ENCODE results near the gene SHMT2.

Gene SHMT2

GRCh38 chr12:57234233-57234570, 4.7 kb downstream of the SHMT2 start:
- H3K9me3 ChIP-seq (ENCODE audit: control insufficient read depth, low read length) = no peaks in the 10 kb centered on the region
- no peak overlapping the region for H3K4me3 ChIP-seq (ENCODE audit: insufficient read depth, low read depth, low read length, poor library complexity, severe bottlenecking)
- no peak for DNase-seq
- H3K4me1 ChIP-seq (ENCODE audit: control insufficient read depth, insufficient read depth, low read length, poor library complexity, severe bottlenecking) = peaks cover 46% of the 10 kb centered on the region
- peaks cover 16% of the 10 kb centered on the region for H3K27me3 ChIP-seq (replicated peaks; ENCODE audit: control insufficient read depth, insufficient read depth, low read length, poor library complexity, severe bottlenecking)
- H3K27ac ChIP-seq (ENCODE audit: insufficient read depth, low read length, poor library complexity, severe bottlenecking) = no peak overlapping the region
- H3K36me3 ChIP-seq (ENCODE audit: control insufficient read depth, insufficient read depth, low read length) = peaks cover 30% of the 10 kb centered on the region

DNA sequence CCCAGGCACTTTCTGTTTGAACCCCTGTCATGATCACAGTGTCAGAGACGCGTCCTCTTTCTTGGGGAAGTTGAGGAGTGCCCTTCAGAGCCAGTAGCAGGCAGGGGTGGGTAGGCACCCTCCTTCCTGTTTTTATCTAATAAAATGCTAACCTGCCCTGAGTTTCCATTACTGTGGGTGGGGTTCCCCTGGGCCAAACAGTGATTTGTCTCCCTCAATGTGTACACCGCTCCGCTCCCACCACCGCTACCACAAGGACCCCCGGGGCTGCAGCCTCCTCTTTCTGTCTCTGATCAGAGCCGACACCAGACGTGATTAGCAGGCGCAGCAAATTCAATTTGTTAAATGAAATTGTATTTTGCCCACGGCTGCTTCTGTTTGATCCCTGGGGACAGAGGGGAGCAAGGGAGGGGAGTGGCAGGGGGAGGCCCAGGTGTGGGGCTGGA, 5.1 kb downstream of the SHMT2 start:
- peaks cover 30% of the 10 kb centered on the region for H3K36me3 ChIP-seq (ENCODE audit: control insufficient read depth, insufficient read depth, low read length)
- H3K4me3 ChIP-seq (ENCODE audit: insufficient read depth, low read depth, low read length, poor library complexity, severe bottlenecking) = no peak overlapping the region
- peaks cover 46% of the 10 kb centered on the region for H3K4me1 ChIP-seq (ENCODE audit: control insufficient read depth, insufficient read depth, low read length, poor library complexity, severe bottlenecking)
- H3K27me3 ChIP-seq (replicated peaks; ENCODE audit: control insufficient read depth, insufficient read depth, low read length, poor library complexity, severe bottlenecking) = peaks cover 16% of the 10 kb centered on the region
- H3K27ac ChIP-seq (ENCODE audit: insufficient read depth, low read length, poor library complexity, severe bottlenecking) = no peak overlapping the region
- H3K9me3 ChIP-seq (ENCODE audit: control insufficient read depth, low read length) = no peaks in the 10 kb centered on the region
- no peak for DNase-seq

DNA sequence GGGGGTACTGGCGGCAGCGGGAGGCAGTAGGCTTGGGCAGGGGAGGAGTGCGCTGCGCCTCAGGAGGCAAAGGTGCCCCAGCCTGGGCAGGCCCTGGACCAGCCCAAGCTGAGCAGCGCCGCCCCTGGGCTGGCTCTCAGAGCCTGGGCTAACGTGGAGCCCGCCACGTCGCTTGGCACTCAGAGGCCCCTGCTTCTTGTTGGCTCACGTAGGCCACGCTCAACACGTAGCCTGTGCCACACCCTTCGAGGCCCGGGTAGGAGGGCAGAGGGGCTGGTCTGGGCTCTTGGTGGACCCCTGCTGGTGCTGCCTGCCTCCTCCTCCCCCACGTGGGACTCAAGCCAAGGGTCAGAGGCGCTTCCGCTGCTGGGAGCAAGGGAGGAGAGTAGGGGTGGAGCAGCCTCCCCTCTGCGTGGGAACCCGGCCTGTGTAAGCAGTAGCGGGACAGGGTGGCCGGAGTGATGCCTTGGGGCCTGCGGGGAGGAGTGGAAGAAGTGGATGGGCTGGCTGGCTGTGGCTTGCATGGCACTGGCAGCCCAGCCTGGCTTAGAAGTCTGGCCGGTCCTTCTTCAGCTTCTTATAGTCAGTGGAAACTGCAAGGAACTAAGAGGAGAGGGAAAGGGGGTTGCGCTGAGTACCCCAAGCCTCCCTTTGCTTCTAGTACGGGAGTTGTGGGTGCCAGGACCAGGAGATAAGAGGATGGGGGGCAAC, 5.7 kb downstream of the SHMT2 start:
- no peak for DNase-seq
- Histone ChIP-seq H3K4me3 (ENCODE audit: insufficient read depth, low read depth, low read length, poor library complexity, severe bottlenecking) (no peak overlapping the region), H3K9me3 (ENCODE audit: control insufficient read depth, low read length) (no peaks in the 10 kb centered on the region), H3K27ac (ENCODE audit: insufficient read depth, low read length, poor library complexity, severe bottlenecking) (no peak overlapping the region), H3K36me3 (ENCODE audit: control insufficient read depth, insufficient read depth, low read length) (peaks cover 30% of the 10 kb centered on the region), H3K27me3 (replicated peaks; ENCODE audit: control insufficient read depth, insufficient read depth, low read length, poor library complexity, severe bottlenecking) (peaks cover 16% of the 10 kb centered on the region), H3K4me1 (ENCODE audit: control insufficient read depth, insufficient read depth, low read length, poor library complexity, severe bottlenecking) (peaks cover 47% of the 10 kb centered on the region)

DNA sequence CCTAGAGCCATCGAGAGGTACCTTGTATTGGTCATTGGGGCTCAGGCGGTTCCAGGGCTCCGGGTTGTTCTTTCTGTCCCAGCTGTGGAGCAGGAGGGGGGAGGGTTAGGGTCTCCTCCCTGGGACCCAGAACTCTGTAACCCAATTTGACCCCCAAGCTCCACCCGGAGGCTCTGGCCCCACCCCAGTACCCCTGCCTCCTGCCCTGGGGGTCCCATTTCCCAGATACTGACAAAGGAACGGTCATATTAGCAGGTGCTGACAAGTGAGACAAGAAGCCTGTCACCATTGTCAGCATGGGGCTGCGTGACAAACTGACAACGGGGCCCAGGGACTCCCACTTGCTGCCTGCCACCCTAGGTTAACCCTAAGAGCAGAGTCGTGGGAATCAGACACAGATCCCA, 6.2 kb downstream of the SHMT2 start:
- no peak overlapping the region for H3K4me3 ChIP-seq (ENCODE audit: insufficient read depth, low read depth, low read length, poor library complexity, severe bottlenecking)
- H3K9me3 ChIP-seq (ENCODE audit: control insufficient read depth, low read length) = no peaks in the 10 kb centered on the region
- H3K27ac ChIP-seq (ENCODE audit: insufficient read depth, low read length, poor library complexity, severe bottlenecking) = no peak overlapping the region
- peaks cover 45% of the 10 kb centered on the region for H3K4me1 ChIP-seq (ENCODE audit: control insufficient read depth, insufficient read depth, low read length, poor library complexity, severe bottlenecking)
- peaks cover 16% of the 10 kb centered on the region for H3K27me3 ChIP-seq (replicated peaks; ENCODE audit: control insufficient read depth, insufficient read depth, low read length, poor library complexity, severe bottlenecking)
- peaks cover 30% of the 10 kb centered on the region for H3K36me3 ChIP-seq (ENCODE audit: control insufficient read depth, insufficient read depth, low read length)
- DNase-seq = no peak

GRCh38 chr12:57236201-57236924, 6.9 kb downstream of the SHMT2 start:
- Histone ChIP-seq H3K9me3 (ENCODE audit: control insufficient read depth, low read length) (no peaks in the 10 kb centered on the region), H3K4me1 (ENCODE audit: control insufficient read depth, insufficient read depth, low read length, poor library complexity, severe bottlenecking) (peaks cover 48% of the 10 kb centered on the region), H3K27ac (ENCODE audit: insufficient read depth, low read length, poor library complexity, severe bottlenecking) (no peak overlapping the region), H3K4me3 (ENCODE audit: insufficient read depth, low read depth, low read length, poor library complexity, severe bottlenecking) (no peak overlapping the region), H3K36me3 (ENCODE audit: control insufficient read depth, insufficient read depth, low read length) (peaks cover 30% of the 10 kb centered on the region), H3K27me3 (replicated peaks; ENCODE audit: control insufficient read depth, insufficient read depth, low read length, poor library complexity, severe bottlenecking) (peaks cover 17% of the 10 kb centered on the region)
- no peak for DNase-seq

DNA sequence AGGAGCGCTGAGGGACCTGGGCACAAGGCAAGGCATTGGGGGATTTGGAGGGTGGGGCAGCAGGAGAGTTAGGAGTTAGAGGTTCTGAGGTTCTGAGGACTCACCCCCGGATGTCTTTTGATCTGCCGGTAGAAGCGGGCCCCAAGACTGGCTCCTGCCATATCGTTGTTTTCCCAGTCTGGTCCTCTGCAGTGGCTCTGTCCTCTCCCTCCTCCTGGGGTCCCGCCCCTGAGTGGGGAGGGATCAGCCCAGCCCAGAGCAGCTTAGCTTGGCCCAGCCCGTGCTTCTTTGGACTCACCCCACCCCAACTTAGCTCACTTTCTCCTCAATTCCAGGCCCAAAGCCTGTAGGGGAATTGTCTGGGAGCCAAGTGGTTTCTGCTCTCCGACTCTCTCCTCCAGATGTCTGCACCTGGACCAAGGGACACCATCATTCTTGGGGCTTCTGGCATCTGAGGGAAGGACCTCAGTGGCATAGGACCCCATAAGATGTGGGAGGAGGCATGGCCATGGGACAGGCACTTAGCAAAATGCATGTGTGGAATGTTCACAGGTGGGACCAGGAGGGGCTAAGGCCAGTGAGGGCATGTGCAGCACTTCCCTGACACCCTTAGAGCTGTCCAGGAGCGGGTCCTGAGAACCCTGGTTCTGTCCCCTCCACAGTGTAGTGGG, 7.5 kb downstream of the SHMT2 start:
- Histone ChIP-seq H3K9me3 (ENCODE audit: control insufficient read depth, low read length) (no peaks in the 10 kb centered on the region), H3K4me1 (ENCODE audit: control insufficient read depth, insufficient read depth, low read length, poor library complexity, severe bottlenecking) (peaks cover 55% of the 10 kb centered on the region)

DNA sequence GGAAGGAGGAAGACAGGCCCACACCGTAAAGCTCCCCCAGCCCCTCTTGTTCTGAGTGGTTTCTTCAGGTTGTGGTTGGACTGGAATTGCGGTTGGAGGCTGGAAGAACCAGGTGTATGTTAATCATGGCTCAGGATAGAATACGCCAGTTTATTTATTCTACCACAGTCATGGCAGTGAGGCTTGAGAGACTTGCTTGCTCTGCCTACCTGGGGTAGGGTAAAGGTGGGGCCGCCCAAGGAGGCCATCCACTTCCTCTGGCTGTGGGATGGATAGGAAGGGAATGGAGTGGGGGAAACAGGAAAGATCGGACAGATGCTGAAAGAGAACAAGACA, 8.1 kb downstream of the SHMT2 start:
- Histone ChIP-seq H3K36me3 (ENCODE audit: control insufficient read depth, insufficient read depth, low read length) (peaks cover 18% of the 10 kb centered on the region), H3K4me1 (ENCODE audit: control insufficient read depth, insufficient read depth, low read length, poor library complexity, severe bottlenecking) (peaks cover 60% of the 10 kb centered on the region), H3K27me3 (replicated peaks; ENCODE audit: control insufficient read depth, insufficient read depth, low read length, poor library complexity, severe bottlenecking) (peaks cover 27% of the 10 kb centered on the region), H3K4me3 (ENCODE audit: insufficient read depth, low read depth, low read length, poor library complexity, severe bottlenecking) (no peak overlapping the region), H3K9me3 (ENCODE audit: control insufficient read depth, low read length) (no peaks in the 10 kb centered on the region), H3K27ac (ENCODE audit: insufficient read depth, low read length, poor library complexity, severe bottlenecking) (no peak overlapping the region)
- no peak for DNase-seq

More for the DNA sequence above, 7.5 kb downstream of the SHMT2 start:
- no peak for DNase-seq
- peaks cover 23% of the 10 kb centered on the region for H3K27me3 ChIP-seq (replicated peaks; ENCODE audit: control insufficient read depth, insufficient read depth, low read length, poor library complexity, severe bottlenecking)
- no peak overlapping the region for H3K4me3 ChIP-seq (ENCODE audit: insufficient read depth, low read depth, low read length, poor library complexity, severe bottlenecking)
- no peak overlapping the region for H3K27ac ChIP-seq (ENCODE audit: insufficient read depth, low read length, poor library complexity, severe bottlenecking)
- peaks cover 23% of the 10 kb centered on the region for H3K36me3 ChIP-seq (ENCODE audit: control insufficient read depth, insufficient read depth, low read length)

DNA sequence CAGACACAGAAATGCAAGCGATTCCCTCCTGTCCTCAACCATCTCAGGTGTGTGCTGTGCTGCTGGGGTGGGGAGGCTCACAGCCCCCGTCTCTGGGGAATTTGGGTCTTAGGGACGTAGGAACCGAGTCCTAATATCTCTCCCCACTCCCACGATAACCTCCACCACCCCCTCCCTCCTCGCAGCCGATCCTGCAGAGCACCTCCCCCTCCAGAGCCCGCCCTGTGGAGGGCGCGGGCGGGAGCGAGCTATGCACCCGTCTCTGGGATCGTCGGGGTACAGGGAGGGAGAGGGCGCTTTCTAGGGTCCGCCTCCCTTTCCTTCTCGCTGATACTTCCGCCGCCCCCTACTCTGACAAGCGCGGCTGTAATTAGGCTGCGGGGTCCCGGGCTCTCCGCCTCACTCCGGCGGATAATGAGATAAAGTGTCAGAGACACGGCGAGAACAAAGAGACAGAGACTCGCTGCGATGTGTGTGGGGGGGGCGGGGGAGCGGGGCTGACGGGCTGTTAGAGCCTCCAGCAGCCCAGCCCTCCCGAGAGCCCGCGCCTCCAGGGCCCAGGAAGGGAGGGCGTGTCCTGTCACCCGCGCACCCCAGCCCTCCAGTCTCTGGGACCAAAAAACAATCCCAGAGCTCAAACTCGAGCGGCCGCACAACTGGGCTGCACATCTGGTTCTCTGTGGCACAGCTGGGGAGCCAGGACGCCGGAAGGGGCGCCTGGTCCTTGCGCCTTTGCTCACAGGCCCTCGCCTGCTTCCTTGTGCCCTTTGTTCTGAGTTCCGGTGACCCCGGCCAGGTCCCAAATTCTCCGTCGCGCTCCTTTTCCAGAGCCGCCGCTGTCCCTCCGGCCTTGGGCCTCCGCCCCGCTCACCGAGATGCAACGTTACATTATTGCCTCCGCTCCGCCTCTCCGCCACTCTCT, 8.7 kb downstream of the SHMT2 start:
- Histone ChIP-seq H3K27me3 (replicated peaks; ENCODE audit: control insufficient read depth, insufficient read depth, low read length, poor library complexity, severe bottlenecking) (peaks cover 33% of the 10 kb centered on the region), H3K4me3 (ENCODE audit: insufficient read depth, low read depth, low read length, poor library complexity, severe bottlenecking) (peak overlapping the region; percentile 83), H3K9me3 (ENCODE audit: control insufficient read depth, low read length) (no peaks in the 10 kb centered on the region), H3K27ac (ENCODE audit: insufficient read depth, low read length, poor library complexity, severe bottlenecking) (no peak overlapping the region), H3K36me3 (ENCODE audit: control insufficient read depth, insufficient read depth, low read length) (peaks cover 11% of the 10 kb centered on the region), H3K4me1 (ENCODE audit: control insufficient read depth, insufficient read depth, low read length, poor library complexity, severe bottlenecking) (peaks cover 66% of the 10 kb centered on the region)
- no peak for DNase-seq

DNA sequence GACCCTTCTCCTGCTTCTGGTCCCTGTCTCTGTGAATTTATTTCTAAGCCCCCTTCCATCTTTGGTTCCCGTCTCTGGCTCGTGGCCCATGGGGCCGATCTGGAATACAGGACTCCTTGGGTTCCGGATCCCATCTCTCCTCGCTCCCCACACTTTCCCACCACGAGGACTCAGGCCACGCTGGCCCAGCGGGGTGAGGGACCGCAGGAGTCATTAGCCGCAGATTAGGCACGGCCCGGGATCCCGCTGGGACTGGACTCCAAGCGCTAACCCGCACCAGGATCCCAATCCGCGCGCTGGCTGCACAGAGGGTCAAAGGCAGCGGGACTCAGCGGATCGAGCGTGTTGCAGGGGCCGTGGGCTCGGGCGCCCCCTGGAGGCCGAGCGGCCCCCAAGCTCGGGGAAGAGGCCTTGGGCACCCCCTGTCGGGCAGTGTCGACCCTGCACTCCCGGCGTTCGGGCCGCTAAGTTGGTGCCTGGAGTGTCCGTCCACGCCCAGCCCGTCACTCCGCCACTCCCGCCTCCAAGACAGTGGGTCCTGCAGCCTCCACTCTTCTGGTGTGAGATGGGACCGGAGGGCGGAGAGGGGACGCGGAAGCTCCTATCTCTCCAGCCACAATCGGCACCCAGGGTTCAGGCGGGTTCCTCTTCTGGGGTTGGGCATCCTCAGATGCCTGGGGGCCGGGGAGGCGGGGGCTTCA, 9.5 kb downstream of the SHMT2 start:
- DNase-seq = peak; percentile 69 to 80 (median 77)
- no peak overlapping the region for H3K27ac ChIP-seq (ENCODE audit: insufficient read depth, low read length, poor library complexity, severe bottlenecking)
- peak overlapping the region; percentile 83 for H3K4me3 ChIP-seq (ENCODE audit: insufficient read depth, low read depth, low read length, poor library complexity, severe bottlenecking)
- H3K4me1 ChIP-seq (ENCODE audit: control insufficient read depth, insufficient read depth, low read length, poor library complexity, severe bottlenecking) = peaks cover 74% of the 10 kb centered on the region
- peaks cover 38% of the 10 kb centered on the region for H3K27me3 ChIP-seq (replicated peaks; ENCODE audit: control insufficient read depth, insufficient read depth, low read length, poor library complexity, severe bottlenecking)
- H3K36me3 ChIP-seq (ENCODE audit: control insufficient read depth, insufficient read depth, low read length) = peaks cover 3% of the 10 kb centered on the region
- no peaks in the 10 kb centered on the region for H3K9me3 ChIP-seq (ENCODE audit: control insufficient read depth, low read length)

Measured in effector memory CD4-positive, alpha-beta T cell (primary cell).